HG02610 (cell line): Measurements from ENCODE around the gene PRR14L.
"Not testable (repeated sequence)": the region's sequence is repeated elsewhere in the genome, so short reads cannot be mapped to it uniquely, and the experiment has no call there.

Source experiments
- ATAC-seq: cut with Tn5 transposase; IDR thresholded peaks from one replicate; pipeline ENCODE4 v1.9.1; 2021; ENCODE audit warnings: mild to moderate bottlenecking, moderate library complexity; ENCODE audit not compliant: unreplicated experiment

Gene PRR14L

GRCh38 chr22:31742115-31742514 lies 7.8 kb downstream of the PRR14L start:
- ATAC-seq = no peak

DNA sequence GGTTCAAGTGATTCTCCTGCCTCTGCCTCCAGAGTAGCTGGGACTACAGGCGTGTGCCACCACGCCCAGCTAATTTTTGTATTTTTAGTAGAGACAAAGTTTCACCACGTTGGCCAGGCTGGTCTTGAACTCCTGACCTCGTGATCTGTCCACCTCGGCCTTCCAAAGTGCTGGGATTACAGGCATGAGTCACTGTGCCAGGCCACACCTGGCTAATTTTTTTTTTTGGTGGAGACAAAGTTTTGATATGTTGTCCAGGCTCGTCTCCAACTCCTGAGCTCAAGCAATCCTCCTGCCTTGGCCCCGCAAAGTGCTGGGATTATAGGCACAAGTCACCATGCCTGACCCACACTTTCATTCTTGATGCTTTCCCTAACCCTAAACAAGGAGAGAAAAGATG lies 9.6 kb downstream of the PRR14L start:
- ATAC-seq = not testable (repeated sequence)

DNA sequence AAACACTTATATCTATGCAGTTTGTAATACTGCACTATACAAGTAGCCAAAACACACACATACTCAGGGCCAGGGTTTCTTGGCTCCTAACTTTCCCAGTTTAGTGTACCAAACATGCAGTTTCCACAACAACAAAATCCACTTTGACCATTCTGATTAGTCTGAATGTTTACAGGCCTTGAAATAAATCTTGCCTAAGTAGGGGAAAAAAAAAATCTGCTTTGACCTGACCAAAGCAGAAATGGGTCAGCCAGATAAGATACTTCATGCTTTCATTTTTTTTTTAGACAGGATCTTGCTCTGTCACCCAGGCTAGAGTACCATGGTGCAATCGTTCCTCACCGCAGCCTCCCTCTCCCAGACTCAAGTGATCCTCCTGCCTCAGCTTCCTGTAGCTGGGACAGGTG lies 10.1 kb downstream of the PRR14L start:
- ATAC-seq = no peak

DNA sequence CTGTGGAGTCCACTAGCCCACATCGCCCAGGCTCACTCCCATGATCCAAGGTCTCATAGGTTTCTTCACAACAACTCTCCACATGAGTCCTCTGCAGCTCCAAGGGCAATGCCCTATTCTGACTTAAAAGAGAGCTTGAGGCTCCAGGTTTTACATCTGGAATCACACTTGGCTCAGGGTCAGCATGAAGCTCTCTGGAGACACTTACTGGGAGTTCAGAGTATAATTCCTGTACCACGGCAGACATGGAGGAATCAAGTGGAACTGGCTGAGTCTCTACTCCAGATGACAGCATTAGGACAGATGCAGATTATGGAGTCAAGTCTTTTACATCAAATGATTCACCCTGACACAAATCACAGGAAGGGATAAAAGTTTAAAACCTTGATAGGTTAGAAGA lies 11.4 kb downstream of the PRR14L start:
- no peak for ATAC-seq

DNA sequence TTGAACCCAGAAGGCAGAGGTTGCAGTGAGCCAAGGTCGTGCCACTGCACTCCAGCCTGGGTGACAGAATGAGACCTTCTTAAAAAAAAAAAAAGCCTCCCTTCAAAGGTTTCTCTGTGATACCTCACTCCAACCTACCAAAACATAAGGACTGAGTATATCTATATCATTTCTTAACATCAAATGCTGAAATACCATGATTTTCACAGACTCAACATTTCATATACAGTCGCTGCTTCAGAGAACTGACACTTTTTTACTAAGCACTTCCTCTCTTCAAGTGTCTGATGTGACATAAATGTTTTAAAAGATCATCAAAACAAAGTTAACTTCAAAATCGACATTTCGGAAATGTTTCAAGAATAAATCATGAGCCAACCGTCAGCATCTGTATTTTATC lies 12.0 kb downstream of the PRR14L start:
- no peak for ATAC-seq

DNA sequence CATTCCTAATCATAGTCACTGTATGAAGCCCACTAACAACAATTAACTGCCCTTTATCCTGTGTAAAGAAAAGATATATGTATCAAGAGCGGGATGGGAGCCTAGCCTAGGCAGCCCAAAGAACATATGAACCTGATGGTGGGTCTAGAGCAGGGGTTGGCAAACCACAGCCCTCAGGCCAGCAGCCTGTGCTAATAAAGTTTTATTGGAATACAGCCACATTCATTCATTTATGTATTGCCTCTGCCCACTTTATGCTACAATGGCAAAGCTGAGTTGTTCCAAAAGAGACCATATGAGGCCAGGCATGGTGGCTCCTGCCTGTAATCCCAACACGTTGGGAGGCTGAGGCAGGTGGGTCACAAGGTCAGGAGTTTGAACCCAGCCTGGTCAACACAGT lies 13.5 kb downstream of the PRR14L start:
- ATAC-seq = no peak

GRCh38 chr22:31734512-31734911 lies 15.4 kb downstream of the PRR14L start:
- ATAC-seq = no peak

DNA sequence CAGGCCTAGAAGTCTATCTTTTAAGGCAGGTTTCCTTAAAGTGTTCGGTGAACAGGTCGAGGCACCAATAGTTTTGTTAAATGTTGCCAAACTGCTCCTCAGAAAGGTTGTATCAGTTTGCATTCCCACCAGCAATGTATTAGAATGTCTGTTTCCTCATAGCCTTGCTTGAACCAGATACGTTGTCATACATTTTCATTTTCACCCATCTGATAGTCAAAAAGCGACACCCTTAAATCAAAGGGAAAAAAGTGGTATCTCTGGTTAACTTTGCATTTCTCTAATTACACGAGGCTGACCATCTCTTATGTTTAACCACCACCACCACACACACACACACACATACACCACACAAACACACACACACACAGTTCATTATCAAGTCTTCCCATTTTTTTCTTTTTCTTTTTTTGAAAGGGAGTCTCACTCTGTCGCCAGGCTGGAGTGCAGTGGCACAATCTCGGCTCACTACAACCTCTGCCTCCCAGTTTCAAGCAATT lies 16.3 kb downstream of the PRR14L start:
- ATAC-seq = no peak

DNA sequence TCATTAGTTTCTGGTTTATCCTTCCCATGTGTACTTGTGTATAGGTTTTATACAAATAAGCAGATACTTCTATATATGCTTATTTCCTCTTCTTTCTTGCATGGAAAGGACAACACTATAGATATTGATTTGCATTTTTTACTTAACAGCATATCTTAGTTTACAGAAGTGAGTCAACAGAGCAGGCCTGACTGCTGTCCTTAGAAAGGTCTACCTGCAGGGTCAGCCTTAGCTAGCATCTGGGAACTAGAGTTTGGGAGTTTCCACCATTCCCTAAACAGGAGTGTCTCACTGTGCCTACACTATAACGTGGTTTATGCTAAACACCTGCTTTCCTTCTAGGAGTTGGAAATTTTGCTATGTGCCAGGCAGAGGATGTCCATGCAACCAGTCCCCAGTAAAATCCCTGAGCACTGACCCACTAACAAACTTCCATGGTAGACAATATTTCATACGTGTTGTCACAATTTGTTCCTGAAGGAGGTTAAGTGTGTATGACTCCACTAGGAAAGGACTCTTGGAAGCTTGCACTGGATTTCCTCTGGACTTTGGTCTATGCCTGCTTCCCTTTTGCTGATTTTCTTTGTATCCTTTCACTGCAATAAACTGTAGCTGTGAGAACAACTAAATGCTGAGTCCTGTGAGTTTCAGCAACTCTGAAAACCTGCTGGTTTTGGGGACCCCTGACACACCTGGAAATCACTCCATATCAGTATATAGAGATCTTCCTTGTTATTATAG lies 17.7 kb downstream of the PRR14L start:
- ATAC-seq = no peak

GRCh38 chr22:31730344-31730711 lies 19.6 kb downstream of the PRR14L start:
- no peak for ATAC-seq

GRCh38 chr22:31728857-31729256 lies 21.1 kb downstream of the PRR14L start:
- no peak for ATAC-seq

DNA sequence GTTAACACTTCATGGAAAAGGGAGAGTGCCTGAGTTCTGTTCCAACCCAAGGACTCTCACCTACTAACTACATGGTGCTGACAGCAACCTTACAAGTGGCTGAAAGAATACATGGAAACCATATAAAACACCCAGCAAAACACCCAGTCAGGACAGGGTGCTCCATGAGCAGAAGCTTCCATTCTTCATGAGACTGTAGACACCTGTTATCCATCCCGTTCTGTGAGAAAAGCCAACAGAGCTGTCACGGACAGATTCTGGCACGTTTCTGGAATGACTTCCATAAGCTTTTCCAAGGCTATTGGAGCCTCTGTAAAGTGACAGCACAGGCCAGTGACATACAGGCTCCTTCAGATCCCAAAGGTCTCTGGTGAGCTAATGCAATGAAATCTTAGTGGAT lies 23.2 kb downstream of the PRR14L start:
- no peak for ATAC-seq

DNA sequence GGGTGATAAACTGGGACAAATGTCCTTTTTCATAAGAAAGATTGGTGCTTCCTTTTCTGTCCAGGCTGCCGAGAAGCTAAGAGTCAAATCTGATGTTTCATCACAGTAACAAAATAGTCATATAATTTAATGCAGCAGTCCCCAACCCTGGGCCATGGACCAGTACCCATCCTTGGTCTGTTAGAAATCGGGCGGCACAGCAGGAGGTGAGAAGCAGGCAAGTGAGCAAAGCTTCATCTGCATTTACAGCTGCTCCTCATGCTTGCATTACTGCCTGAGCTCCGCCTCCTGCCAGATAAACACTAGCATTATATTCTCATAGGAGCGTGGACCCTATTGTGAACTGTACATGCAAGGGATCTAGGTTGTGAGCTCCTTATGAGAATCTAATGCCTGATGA lies 26.2 kb downstream of the PRR14L start:
- no peak for ATAC-seq

DNA sequence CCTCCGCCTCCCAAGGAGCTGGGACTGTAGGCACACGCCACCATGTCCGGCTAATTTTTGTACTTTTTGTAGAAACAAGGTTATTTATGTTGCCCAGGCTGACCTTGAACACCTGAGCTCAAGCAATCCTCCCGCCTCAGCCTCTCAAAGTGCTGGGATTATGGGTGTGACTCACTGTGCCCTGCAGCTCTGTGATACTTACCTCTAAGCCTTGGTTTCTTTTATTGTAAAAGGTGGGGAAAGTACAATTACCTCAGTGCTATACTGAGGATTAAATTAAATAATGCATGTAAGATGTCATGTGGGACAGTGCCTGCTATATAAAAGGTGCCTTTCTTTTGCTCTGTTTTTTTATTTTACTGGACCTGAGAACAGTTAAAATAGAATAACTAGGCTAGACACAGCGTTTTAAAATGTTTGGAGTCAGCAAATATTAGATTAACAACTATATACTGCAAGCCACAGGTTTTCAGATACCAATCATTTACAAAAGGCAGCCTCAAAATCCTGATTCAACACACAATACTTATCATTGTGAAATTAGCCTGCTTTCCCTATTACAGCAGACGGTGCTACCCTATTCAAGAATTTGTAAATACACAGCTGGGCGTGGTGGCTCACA lies 30.0 kb downstream of the PRR14L start:
- ATAC-seq = no peak

- ATAC-seq = no peak
Measured at GRCh38 chr22:31715147-31715778, 34.7 kb downstream of the PRR14L start.

DNA sequence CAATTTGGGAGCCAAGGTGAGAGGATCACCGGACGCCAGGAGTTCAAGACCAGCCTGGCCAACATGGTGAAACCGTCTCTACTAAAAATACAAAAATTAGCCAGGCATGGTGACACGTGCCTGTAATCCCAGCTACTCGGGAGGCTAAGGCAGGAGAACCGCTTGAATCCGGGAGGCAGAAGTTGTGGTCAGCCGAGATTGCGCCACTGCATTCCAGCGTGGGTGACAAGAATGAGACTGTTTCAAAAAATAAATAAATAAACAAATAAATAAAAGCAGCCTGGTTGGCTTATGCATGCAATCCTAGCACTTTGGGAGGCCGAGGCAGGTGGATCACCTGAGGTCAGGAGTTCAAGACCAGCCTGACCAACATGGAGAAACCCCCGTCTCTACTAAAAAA lies 38.7 kb downstream of the PRR14L start:
- not testable (repeated sequence) for ATAC-seq

DNA sequence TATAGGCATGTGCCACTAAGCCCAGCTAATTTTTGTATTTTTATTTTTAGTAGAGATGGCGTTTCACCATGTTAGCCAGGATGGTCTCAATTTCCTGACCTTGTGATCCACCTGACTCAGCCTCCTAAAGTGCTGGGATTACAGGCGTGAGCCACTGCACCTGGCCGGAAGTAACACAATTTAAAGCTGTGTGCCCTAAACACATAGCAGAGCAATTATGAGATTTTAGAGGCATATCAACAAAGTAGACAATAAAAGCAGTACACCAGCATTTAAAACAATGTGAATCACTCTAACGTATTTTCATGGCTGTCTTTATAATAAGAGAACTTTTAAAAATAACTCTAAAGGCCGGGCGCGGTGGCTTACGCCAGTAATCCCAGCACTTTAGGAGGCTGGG lies 42.4 kb downstream of the PRR14L start:
- ATAC-seq = no peak

DNA sequence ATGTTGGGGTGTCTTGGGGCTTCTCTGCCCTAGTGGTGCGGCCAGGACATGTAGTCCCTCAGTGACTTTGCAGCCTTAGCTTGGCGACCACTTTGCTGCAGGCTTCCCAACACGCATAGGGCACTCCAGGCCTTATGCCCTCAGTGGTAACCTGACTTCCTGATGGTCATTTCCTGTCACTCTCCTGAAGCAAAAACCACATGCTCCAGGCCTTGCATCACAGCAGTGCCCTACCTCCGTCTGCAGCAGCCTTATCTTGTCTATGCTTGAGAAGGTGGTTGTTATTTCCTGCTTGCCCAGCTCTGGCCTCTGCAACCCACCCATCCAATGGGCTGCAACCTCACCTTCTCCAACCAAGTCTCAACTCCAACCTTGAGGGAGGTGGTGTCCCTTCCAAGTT lies 54.5 kb downstream of the PRR14L start:
- ATAC-seq = no peak

GRCh38 chr22:31694046-31694445 lies 55.9 kb downstream of the PRR14L start:
- ATAC-seq = not testable (repeated sequence)

DNA sequence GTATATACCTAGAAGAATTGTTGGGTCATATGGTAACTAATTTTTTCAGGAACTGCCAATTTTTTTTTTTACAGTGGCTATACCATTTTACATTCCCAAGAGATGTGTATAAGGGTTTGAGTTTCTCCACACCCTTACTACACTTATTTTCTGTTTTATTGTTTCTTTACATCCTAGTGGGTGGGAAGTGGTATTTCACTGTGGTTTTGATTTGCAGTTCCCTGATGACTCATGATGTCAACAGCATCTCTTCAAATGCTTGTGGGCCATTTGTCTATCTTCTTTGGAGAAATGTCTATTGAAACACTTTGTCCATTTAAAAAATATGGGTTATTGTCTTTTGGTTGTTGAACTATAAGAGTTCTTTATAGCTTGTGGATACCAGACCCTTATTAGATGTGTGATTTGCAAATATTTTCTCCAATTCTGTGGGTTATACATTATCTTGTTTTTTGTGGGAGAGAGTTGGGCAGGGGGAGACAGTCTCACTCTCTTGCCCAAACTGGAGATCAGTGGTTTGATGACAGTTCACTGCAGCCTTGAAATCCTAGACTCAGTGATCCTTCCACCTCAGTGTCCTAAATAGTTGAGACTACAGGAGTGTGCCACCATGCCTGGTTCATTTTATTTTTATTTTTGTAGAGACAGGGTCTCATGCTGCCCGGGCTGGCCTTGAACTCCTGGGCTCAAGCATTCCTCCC lies 57.6 kb downstream of the PRR14L start:
- no peak for ATAC-seq

DNA sequence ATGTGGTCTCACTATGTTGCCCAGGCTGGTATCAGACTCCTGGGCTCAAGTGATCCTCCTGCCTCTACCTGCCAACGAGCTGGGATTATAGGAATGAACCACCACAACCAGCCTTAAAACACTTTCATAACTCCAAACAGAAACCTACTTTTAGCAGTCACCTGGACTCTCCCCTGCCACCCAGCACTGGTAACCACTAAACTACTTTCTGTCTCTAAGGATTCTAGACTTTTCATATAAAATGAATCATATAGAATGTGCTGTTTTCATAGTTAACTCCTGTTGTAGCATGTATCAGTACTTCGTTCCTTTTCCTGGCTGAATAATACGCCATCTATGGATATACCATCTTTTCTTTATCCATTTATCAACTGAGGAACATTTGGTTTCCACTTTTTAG lies 58.5 kb downstream of the PRR14L start:
- no peak for ATAC-seq
